Skeletal muscle tissue (tissue), 4 donors: ENCODE data around the gene NDUFS1. TPM values are rescaled to one million over a fixed set of nuclear protein-coding genes. Genes with fewer than 3 reads are reported as not detected.
"Not testable (repeated sequence)": the region's sequence is repeated elsewhere in the genome, so short reads cannot be mapped to it uniquely, and the experiment has no call there.

Experiments
- H3K27ac ChIP-seq: one replicate; pipeline ENCODE4 v1.7.0; 2013; ENCODE audit warnings: mild to moderate bottlenecking, low read depth, low read length, inconsistent platforms
- H3K27me3 ChIP-seq, 3 donors: one replicate each; pipeline ENCODE4 v1.7.0; 2013; ENCODE audit warnings: low read length in 3 of 3; ENCODE audit not compliant: control insufficient read depth in 3 of 3, insufficient read depth in 3 of 3
- H3K36me3 ChIP-seq, 3 donors: one replicate each; pipeline ENCODE4 v1.7.0; 2013; ENCODE audit warnings: low read length in 3 of 3; ENCODE audit not compliant: control insufficient read depth in 3 of 3, insufficient read depth in 3 of 3
- H3K4me1 ChIP-seq, 3 donors: one replicate each; pipeline ENCODE4 v1.7.0; 2013; ENCODE audit warnings: low read length in 3 of 3, mild to moderate bottlenecking in 3 of 3; ENCODE audit not compliant: control insufficient read depth in 3 of 3, insufficient read depth in 3 of 3
- H3K4me3 ChIP-seq, 3 donors: one replicate each; pipeline ENCODE4 v1.7.0; 2013; ENCODE audit warnings: low read length in 3 of 3
- H3K9ac ChIP-seq, 3 donors: one replicate each; pipeline ENCODE4 v1.7.0; 2013; ENCODE audit warnings: low read length in 3 of 3, mild to moderate bottlenecking in 3 of 3, moderate library complexity in 2 of 3, low read depth in 1 of 3
- H3K9me3 ChIP-seq, 3 donors: one replicate each; pipeline ENCODE4 v1.7.0; 2013; ENCODE audit warnings: low read length in 3 of 3; ENCODE audit not compliant: control insufficient read depth in 3 of 3
- total RNA-seq: library from RNA; depleted of rRNA; stranded (reverse); fragments of >200 nt; gene quantifications from one replicate; pipeline ENCODE4 v1.2.3, GENCODE V29; 2014
- donor health status: Osteomylitis.

NDUFS1 gene
- total RNA-seq, 1 donor from 2014 or later, result 93.9 TPM

DNA sequence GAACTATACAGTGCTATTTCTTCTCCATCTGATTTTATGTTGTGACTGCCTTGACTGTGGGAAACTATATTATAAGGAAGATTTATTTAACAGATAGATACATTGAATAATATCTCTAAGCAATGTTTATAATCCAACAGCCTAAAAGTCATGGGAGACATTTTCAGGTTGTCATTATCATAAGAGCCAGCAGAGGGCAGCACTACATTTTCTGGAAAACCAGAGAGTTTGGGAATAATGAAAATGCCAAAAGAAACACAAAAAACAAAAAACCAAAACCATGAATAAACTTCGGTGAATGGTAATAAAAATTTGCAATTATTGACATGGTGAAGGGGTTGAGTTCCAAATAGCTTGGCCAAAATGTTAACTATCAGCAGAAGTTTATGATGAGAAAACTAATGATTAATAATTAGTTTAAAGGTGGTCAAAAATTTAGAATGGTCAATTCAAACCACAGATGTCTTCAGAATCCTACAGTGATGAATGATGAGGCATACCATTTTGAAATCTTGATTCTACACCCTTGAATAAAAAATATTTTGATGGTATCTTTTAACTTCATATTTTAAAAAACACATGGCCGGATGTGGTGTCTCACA lies 5.1 kb upstream of the NDUFS1 start:
- Histone ChIP-seq H3K9ac (peak overlapping the region in 1 of 3 donors; percentile 28), H3K36me3 (peaks cover 19 to 27% (median 22%) of the 10 kb centered on the region in 3 donors), H3K4me3 (no peak overlapping the region), H3K27ac (no peak overlapping the region), H3K9me3 (no peaks in the 10 kb centered on the region), H3K27me3 (no peaks in the 10 kb centered on the region), H3K4me1 (peaks cover 14 to 30% (median 15%) of the 10 kb centered on the region in 3 donors)

DNA sequence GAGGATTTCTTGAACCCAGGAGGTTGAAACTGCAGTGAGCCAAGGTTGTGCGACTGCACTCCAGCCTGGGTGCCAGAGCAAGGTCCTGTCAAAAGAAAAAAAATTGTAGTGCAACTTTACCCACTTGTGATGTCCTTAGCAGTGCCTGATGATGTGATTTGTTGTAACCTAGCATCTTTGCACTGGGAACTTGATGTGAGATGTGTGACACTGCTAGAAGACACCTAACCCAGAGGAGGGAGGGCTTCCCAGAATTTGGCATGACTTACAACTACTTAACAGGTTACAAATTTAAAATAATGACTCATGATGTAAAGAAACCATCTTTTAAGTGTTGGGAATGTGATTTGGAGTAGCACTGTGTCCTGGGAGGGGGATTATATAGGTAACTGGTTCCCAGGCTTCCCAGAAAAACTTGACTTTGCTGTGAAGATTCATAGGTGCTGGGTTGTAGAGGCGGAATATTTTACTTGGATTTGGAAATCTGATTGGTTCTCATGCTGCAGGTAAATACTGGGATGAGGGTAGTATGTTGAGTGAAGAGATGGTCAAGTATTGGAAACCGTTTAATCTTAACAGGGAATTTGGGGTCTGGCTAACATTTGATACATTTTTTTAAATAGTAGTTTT lies 4.1 kb upstream of the NDUFS1 start:
- peak overlapping the region in 1 of 3 donors; percentile 10 for H3K9ac ChIP-seq
- no peak overlapping the region for H3K27ac ChIP-seq
- H3K9me3 ChIP-seq, result no peaks in the 10 kb centered on the region
- no peaks in the 10 kb centered on the region for H3K27me3 ChIP-seq
- peaks cover 14 to 30% (median 15%) of the 10 kb centered on the region in 3 donors for H3K4me1 ChIP-seq
- no peak overlapping the region for H3K4me3 ChIP-seq
- H3K36me3 ChIP-seq, result peaks cover 21 to 27% (median 22%) of the 10 kb centered on the region in 3 donors

DNA sequence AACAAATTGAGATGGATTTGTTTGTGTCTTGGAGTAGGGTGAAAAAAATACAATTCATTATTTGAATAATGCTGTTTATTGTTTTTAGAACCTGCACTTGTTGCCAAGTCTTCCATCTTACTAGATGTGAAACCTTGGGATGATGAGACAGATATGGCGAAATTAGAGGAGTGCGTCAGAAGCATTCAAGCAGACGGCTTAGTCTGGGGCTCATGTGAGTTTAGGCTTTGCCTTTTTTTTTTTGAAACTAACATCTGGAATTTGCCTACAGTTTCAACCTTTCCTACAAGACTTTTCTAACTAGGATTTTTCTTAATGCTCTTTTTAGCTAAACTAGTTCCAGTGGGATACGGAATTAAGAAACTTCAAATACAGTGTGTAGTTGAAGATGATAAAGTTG lies 3.2 kb upstream of the NDUFS1 start:
- H3K36me3 ChIP-seq, result peaks cover 21 to 27% (median 22%) of the 10 kb centered on the region in 3 donors
- H3K4me1 ChIP-seq, result peaks cover 18 to 30% (median 24%) of the 10 kb centered on the region in 3 donors
- not testable (repeated sequence) for H3K9ac ChIP-seq, H3K27ac ChIP-seq, H3K27me3 ChIP-seq, H3K4me3 ChIP-seq, H3K9me3 ChIP-seq

DNA sequence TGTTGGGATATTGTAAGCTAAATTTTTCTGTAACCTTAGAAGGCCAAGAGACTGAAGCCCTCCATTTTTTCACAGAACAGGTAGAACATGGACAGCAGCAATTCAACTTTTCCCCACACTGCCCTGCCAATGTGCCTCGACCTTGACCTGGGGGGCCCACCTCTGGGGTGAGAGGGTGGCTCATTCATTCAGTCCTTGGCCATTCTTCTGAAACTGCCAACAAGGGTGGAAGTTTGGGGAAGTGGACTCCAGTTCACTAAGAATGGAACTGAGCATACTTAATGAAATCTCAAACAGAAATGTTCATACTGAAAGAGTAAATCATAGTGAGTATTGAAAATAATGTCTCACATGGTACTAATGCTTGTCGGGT lies 1.5 kb upstream of the NDUFS1 start:
- Histone ChIP-seq H3K4me3 (peak overlapping the region; percentile 41 to 100 (median 72)), H3K9ac (peak overlapping the region; percentile 78 to 90 (median 86)), H3K9me3 (no peaks in the 10 kb centered on the region), H3K27ac (peak overlapping the region; percentile 89), H3K4me1 (peaks cover 26 to 37% (median 29%) of the 10 kb centered on the region in 3 donors), H3K36me3 (peaks cover 21 to 27% (median 22%) of the 10 kb centered on the region in 3 donors), H3K27me3 (no peaks in the 10 kb centered on the region)

DNA sequence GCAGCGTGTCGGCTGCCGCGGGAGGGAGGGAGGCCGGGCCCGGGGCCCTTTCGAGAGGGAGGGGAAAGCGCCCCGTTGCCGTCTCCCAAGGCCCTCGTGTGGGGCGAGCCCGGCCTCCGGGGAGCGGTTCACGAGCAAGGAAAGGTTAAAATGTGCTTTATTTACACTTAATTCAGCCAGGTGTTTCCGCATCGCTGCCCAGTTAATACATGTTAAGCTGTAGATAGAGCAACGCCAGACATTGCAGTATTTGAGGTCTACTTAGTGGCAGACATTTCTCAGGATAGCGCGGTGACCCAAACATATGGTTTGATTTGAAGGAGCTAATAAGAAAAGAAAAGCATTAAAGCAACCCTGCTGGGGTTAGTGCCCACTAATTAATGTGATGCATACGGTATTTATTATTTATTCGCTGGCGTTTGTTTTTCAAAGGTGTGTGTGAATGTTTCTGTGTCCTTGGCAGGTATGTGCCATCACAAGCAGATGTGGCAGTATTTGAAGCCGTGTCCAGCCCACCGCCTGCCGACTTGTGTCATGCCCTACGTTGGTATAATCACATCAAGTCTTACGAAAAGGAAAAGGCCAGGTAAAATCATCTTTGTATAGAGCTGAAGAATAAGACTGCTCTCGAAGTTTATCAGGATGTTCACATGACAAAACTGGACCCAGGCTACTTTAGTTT lies 1.0 kb upstream of the NDUFS1 start:
- no peaks in the 10 kb centered on the region for H3K9me3 ChIP-seq
- H3K27ac ChIP-seq, result peak overlapping the region; percentile 89
- peak overlapping the region; percentile 78 to 90 (median 86) for H3K9ac ChIP-seq
- peak overlapping the region; percentile 72 to 100 (median 76) for H3K4me3 ChIP-seq
- H3K27me3 ChIP-seq, result no peaks in the 10 kb centered on the region
- H3K4me1 ChIP-seq, result peaks cover 26 to 37% (median 29%) of the 10 kb centered on the region in 3 donors
- peaks cover 21 to 27% (median 22%) of the 10 kb centered on the region in 3 donors for H3K36me3 ChIP-seq

DNA sequence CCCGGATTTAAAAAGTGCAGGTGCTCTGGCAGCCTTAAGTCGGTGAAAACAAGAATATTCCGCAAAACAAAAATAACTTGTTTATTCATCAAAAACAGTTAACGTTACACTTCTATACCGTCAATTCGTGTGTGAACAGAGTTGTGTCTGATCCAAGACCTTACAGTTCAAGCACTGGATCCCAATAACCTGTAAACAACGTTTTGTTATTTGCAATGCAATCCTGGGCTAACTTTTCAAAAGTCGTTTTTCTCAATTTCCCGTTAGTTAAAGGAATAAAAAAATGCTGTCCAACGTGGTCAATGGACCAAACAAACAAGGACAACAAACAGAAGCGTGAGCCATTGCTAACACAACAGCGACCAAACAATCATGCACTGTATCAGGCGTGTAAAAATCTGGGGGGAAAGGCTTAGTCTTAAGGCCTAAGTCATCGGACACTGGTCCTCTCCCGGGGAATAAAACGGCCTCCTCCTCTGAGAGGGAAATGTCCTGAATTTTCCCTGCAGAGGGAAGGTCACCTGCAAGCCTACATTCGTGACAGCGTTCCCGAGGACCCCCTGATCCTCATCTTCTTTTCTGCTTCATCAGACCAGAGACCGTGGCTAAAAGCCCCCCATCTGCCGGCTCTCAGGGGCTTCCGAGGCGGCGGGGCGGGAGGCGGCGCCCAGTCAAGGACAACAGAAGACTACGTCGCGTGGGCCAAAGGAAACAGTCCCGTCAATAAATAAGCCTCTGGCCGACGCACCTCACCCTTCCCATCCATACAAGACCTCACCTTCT lies 490 bp downstream of the NDUFS1 start:
- Histone ChIP-seq H3K9ac (peak overlapping the region; percentile 78 to 93 (median 86)), H3K9me3 (no peaks in the 10 kb centered on the region), H3K4me1 (peaks cover 29 to 43% (median 30%) of the 10 kb centered on the region in 3 donors), H3K36me3 (peaks cover 21 to 27% (median 24%) of the 10 kb centered on the region in 3 donors), H3K4me3 (peak overlapping the region; percentile 72 to 100 (median 76)), H3K27me3 (no peaks in the 10 kb centered on the region), H3K27ac (peak overlapping the region; percentile 89)

DNA sequence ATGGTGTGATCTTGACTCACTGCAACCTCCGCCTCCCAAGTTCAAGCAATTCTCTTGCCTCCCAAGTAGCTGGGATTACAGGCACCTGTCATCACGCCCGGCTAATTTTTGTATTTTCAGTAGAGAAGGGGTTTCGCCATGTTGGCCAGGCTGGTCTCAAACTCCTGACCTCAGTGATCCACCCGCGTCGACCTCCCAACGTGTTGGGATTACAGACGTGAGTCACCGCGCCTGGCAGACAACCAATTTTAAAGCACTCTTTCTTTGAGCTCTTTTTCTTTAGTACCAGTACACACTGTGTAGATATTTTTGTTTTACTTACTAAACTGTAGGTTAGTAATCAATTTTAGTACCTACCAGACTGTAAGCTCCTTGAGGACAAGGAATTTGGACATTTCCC lies 2.2 kb downstream of the NDUFS1 start:
- Histone ChIP-seq H3K4me1 (peaks cover 28 to 33% (median 30%) of the 10 kb centered on the region in 3 donors), H3K36me3 (peaks cover 10 to 14% (median 13%) of the 10 kb centered on the region in 3 donors), H3K4me3 (peak overlapping the region in 2 of 3 donors; percentile 13 to 17)
- not testable (repeated sequence) for H3K9ac ChIP-seq, H3K27ac ChIP-seq, H3K27me3 ChIP-seq, H3K9me3 ChIP-seq

DNA sequence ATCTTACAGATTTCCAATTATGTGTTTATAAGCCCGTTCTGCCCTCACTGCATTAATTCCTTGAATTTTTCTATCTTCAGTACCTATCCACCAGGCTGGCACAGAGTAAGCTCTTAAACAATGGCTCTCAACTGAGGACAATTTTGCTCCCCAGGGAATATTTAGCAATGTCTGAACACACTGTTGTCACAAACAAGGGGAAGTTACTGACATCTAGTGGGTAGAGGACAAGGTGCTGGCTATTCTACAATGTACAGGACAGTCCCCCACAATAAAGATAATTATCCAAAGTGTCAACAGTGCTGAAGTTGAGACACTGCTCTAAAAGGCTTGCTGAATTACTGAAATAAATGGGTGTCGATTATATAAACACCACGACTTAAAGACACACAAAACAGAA lies 5.0 kb downstream of the NDUFS1 start:
- no peaks in the 10 kb centered on the region for H3K27me3 ChIP-seq
- H3K9me3 ChIP-seq, result no peaks in the 10 kb centered on the region
- H3K9ac ChIP-seq, result no peak overlapping the region
- peaks cover 12 to 15% (median 14%) of the 10 kb centered on the region in 3 donors for H3K4me1 ChIP-seq
- H3K4me3 ChIP-seq, result no peak overlapping the region
- no peak overlapping the region for H3K27ac ChIP-seq
- H3K36me3 ChIP-seq, result peaks cover 2 to 22% (median 18%) of the 10 kb centered on the region in 3 donors

DNA sequence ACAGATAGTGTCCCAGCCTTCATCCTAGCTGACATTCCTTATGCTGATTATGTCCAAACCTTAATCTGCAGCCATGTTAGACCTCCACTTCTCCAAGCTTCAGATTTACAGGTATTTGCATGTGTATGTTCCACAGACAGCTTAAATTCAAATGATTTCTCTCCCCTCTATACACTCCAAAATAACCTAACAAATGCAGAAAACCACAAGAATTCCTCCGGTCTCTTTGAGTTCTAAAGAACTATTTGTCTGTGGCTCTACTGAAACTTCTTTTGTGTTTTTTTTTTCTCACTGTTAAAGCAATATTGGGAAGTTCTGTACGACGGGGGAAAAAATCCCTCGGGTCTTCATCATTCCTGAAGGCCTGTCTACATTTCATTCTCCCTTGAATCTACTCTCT lies 8.6 kb downstream of the NDUFS1 start:
- H3K36me3 ChIP-seq, result peaks cover 17 to 54% (median 45%) of the 10 kb centered on the region in 3 donors
- no peak overlapping the region for H3K4me3 ChIP-seq
- H3K27ac ChIP-seq, result no peak overlapping the region
- no peaks in the 10 kb centered on the region for H3K9me3 ChIP-seq
- H3K9ac ChIP-seq, result no peak overlapping the region
- H3K4me1 ChIP-seq, result peaks cover 0 to 5% (median 4%) of the 10 kb centered on the region in 3 donors
- no peaks in the 10 kb centered on the region for H3K27me3 ChIP-seq
